IMR-90 (cell line): Measurements from ENCODE around the gene BTBD17. TPM values are rescaled to one million over a fixed set of nuclear protein-coding genes. Genes with fewer than 3 reads are reported as not detected.

Experiments used
- ATAC-seq: fragments of 200-7000 bp; cut with Tn5 transposase; 2 replicates; pipeline ENCODE4 v1.9.1; 2020; ENCODE audit warnings: low read depth, mild to moderate bottlenecking, moderate library complexity
- BruUV-seq: library from RNA; stranded (reverse); fragments of 400-500 nt; replicated peaks from 2 replicates; lab custom pipeline; 2021; lab: Mats Ljungman, UMichigan
- CTCF ChIA-PET: fragments of 300-600 bp; formaldehyde crosslinking; extraction: SDS; loops from one replicate; lab custom pipeline; 2021; ENCODE audit warnings: antibody characterized with exemption; lab: Yijun Ruan, JAX
- POLR2A ChIA-PET: fragments of 300-600 bp; sonication (Branson Sonifier 250); formaldehyde crosslinking; loops from one replicate; lab custom pipeline; 2022; ENCODE audit warnings: antibody characterized with exemption; ENCODE audit not compliant: unreplicated experiment; lab: Charles Lee
- DNase-seq: peaks from one replicate; pipeline ENCODE4 v3.0.0; 2013
- H2AFZ ChIP-seq: replicated peaks from 2 replicates; pipeline ENCODE3; 2013; ENCODE audit warnings: low read length, mild to moderate bottlenecking; ENCODE audit not compliant: poor library complexity
- H2AK5ac ChIP-seq: 2 replicates; pipeline ENCODE4 v1.6.1; 2013; ENCODE audit warnings: low read depth, low read length, inconsistent platforms
- H2AK9ac ChIP-seq: replicated peaks from 2 replicates; pipeline ENCODE3; 2013; ENCODE audit warnings: mild to moderate bottlenecking, low read depth, low read length, moderate library complexity; ENCODE audit not compliant: poor library complexity
- H2BK120ac ChIP-seq: 2 replicates; pipeline ENCODE4 v1.6.1; 2013; ENCODE audit warnings: low read depth, low read length, inconsistent platforms
- H2BK15ac ChIP-seq: 3 replicates; pipeline ENCODE4 v1.6.1; 2013; ENCODE audit warnings: low read depth, low read length, inconsistent platforms
- H2BK20ac ChIP-seq: 2 replicates; pipeline ENCODE4 v1.6.1; 2013; ENCODE audit warnings: low read depth, mild to moderate bottlenecking, inconsistent platforms, low read length, moderate library complexity
- H2BK5ac ChIP-seq: 2 replicates; pipeline ENCODE4 v1.6.1; 2013; ENCODE audit warnings: mild to moderate bottlenecking, low read depth, low read length, inconsistent platforms; ENCODE audit not compliant: poor library complexity, severe bottlenecking
- H3K14ac ChIP-seq: replicated peaks from 2 replicates; pipeline ENCODE4 v1.6.1; 2013; ENCODE audit warnings: low read depth, low read length, inconsistent platforms
- H3K18ac ChIP-seq: 2 replicates; pipeline ENCODE4 v1.6.1; 2013; ENCODE audit warnings: low read depth, low read length, control low read depth
- H3K23ac ChIP-seq: 2 replicates; pipeline ENCODE4 v1.6.1; 2013; ENCODE audit warnings: low read depth, low read length, inconsistent platforms
- H3K27ac ChIP-seq: 2 replicates; pipeline ENCODE4 v1.5.1; 2013; ENCODE audit warnings: mild to moderate bottlenecking, control low read depth, low read length; ENCODE audit not compliant: insufficient read depth
- H3K27me3 ChIP-seq: 2 replicates; pipeline ENCODE4 v1.6.1; 2013; ENCODE audit warnings: low read length; ENCODE audit not compliant: control insufficient read depth, insufficient read depth
- H3K36me3 ChIP-seq: 2 replicates; pipeline ENCODE4 v1.6.1; 2013; ENCODE audit warnings: low read length, mixed read lengths; ENCODE audit not compliant: control insufficient read depth, insufficient read depth
- H3K4ac ChIP-seq: 2 replicates; pipeline ENCODE4 v1.6.1; 2013; ENCODE audit warnings: low read depth, low read length, inconsistent platforms
- H3K4me1 ChIP-seq: 2 replicates; pipeline ENCODE4 v1.6.1; 2013; ENCODE audit warnings: low read length, mixed read lengths; ENCODE audit not compliant: control insufficient read depth, insufficient read depth
- H3K4me2 ChIP-seq: 2 replicates; pipeline ENCODE4 v1.6.1; 2013; ENCODE audit warnings: low read depth, mild to moderate bottlenecking, control low read depth, low read length, moderate library complexity
- H3K4me3 ChIP-seq: 2 replicates; pipeline ENCODE4 v1.5.1; 2013; ENCODE audit warnings: low read depth, mild to moderate bottlenecking, control low read depth, low read length, moderate library complexity; ENCODE audit not compliant: insufficient read depth
- H3K56ac ChIP-seq: 2 replicates; pipeline ENCODE4 v1.6.1; 2013; ENCODE audit warnings: low read length, inconsistent platforms; ENCODE audit not compliant: insufficient read depth; ENCODE audit errors: extremely low read depth
- H3K79me1 ChIP-seq, 2 experiments: 2 replicates each; pipeline ENCODE4 v1.6.1; 2013; ENCODE audit warnings: low read length in 2 of 2, inconsistent platforms in 1 of 2, low read depth in 1 of 2
- H3K9ac ChIP-seq: 2 replicates; pipeline ENCODE4 v1.6.1; 2013; ENCODE audit warnings: low read depth, low read length, control low read depth
- H3K9me1 ChIP-seq: 2 replicates; pipeline ENCODE4 v1.6.1; 2013; ENCODE audit warnings: low read length, inconsistent platforms; ENCODE audit not compliant: insufficient read depth
- H3K9me3 ChIP-seq: 2 replicates; pipeline ENCODE4 v1.6.1; 2013; ENCODE audit warnings: low read length; ENCODE audit not compliant: control insufficient read depth, insufficient read depth
- H4K20me1 ChIP-seq: 2 replicates; pipeline ENCODE4 v1.6.1; 2013; ENCODE audit warnings: low read length, inconsistent platforms; ENCODE audit not compliant: insufficient read depth
- H4K5ac ChIP-seq: 2 replicates; pipeline ENCODE4 v1.6.1; 2013; ENCODE audit warnings: mild to moderate bottlenecking, low read depth, low read length, control low read depth
- H4K8ac ChIP-seq, 2 experiments: 2 replicates each; pipeline ENCODE4 v1.6.1; 2013; ENCODE audit warnings: low read depth in 2 of 2, low read length in 2 of 2, control low read depth in 1 of 2, inconsistent platforms in 1 of 2
- H4K91ac ChIP-seq: 2 replicates; pipeline ENCODE4 v1.6.1; 2013; ENCODE audit warnings: low read depth, low read length, inconsistent platforms; ENCODE audit not compliant: insufficient read depth
- CHD1 ChIP-seq: IDR thresholded peaks from 2 replicates; pipeline ENCODE4 v1.6.1; 2012; ENCODE audit warnings: low read depth, low read length, improper control_type of control experiment
- POLR2A ChIP-seq: IDR thresholded peaks from 2 replicates; pipeline ENCODE4 v1.6.1; 2012; ENCODE audit warnings: mild to moderate bottlenecking, low read depth, low read length
- WGBS, 2 experiments: methylation state at CpG; one replicate each; pipeline versions ENCODE4 v1.1.5 to v1.1.7; 2013; ENCODE audit warnings: missing lambda C conversion rate in 2 of 2; ENCODE audit not compliant: insufficient read length in 1 of 2; ENCODE audit errors: extremely low coverage in 2 of 2; 5-methylcytosine and 5-hydroxymethylcytosine counted together
- dilution Hi-C: fragments of 300-500 bp; cut with HindIII; formaldehyde crosslinking; loops from one replicate; pipeline ENCODE4 v1.14.3; 2018; ENCODE audit warnings: low sequenced_read_pairs; ENCODE audit not compliant: unreplicated experiment
- in situ Hi-C: fragments of 300-500 bp; cut with MboI; formaldehyde crosslinking; loops from 3 replicates; pipeline ENCODE4 v1.14.3; 2019; ENCODE audit warnings: low sequenced_read_pairs, inconsistent platforms, mixed read lengths
- intact Hi-C: fragments of 100-400 bp; cut with micrococcal nuclease; formaldehyde crosslinking; loops from 2 replicates; pipeline ENCODE4 v1.10.0; 2022
- polyA plus RNA-seq, 3 experiments: library from polyadenylated mRNA; depleted of rRNA; stranded (reverse); fragments of >200 nt; gene quantifications; 2 replicates each; pipeline ENCODE4 v1.2.3, GENCODE V29; 2012; ENCODE audit warnings: low replicate concordance in 1 of 3
- total RNA-seq: library from RNA; depleted of rRNA; stranded (reverse); fragments of >200 nt; gene quantifications from 2 replicates; pipeline ENCODE4 v1.2.3, GENCODE V29; 2012
- TF ChIP-seq, protein P1 (sequence below): fragments of 150-350 bp; IDR thresholded peaks from 2 replicates; pipeline ENCODE4 v1.6.1; 2016; ENCODE audit warnings: low read depth, mild to moderate bottlenecking, low read length, moderate library complexity, borderline replicate concordance

BTBD17 gene
- total and polyA plus RNA-seq, 2 of the 4 experiments (the other 2 are of a cell fraction) = not detected

DNA sequence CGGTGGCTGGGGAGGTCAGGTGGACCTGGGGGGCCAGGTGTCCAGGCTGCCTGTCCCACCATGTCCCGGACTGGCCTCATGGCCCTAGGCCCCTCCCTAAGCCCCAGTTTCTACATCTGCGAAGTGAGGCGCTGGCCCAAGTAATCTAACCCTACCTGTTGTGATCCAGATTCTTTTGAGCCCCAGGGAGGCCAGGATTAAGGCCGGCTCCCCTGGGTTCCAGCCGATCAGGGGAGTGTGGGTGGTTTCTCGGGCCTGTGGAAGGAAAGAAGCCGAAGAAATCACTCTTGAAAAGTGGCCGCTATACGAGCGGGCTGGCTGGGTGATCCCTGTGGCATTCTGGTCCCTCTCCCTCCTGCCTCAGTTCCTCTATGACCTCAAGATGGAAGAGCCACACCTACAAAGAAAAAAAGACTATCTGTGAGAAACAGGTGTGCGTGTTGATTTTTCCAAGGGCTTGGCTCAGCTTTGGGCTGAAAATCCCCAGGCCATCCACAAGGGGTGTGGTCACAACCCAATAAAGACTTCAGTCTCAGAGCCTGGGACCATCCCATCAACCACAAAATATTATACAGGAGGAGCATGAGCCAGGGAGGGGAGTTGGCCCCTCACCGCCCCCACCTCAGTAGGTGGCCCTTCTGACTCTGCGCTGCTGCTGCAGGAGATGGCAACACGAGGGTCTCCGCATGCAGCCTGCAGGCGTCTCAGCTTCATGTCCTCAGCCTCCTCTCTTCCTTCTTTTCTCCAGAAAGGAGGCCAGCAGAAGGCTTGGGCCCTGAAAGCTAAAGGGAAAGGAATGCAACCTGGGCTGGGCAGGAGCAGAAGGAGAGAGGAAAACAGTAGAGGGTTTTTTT, 25.9 kb upstream of the BTBD17 start:
- H3K4me1 ChIP-seq = no peaks in the 10 kb centered on the region
- dilution Hi-C loops = no loop called here
- H4K8ac ChIP-seq = no peak overlapping the region
- H3K56ac ChIP-seq = no peak overlapping the region
- 90% methylated on average over 2 of the region's 17 CpGs; no CpG with 5 or more reads in 1 of the 2 experiments for WGBS, 2 experiments
- in situ Hi-C loops = no loop called here
- no TSS peak for BruUV-seq
- no peak overlapping the region for H2AK9ac ChIP-seq
- no peaks in the 10 kb centered on the region for H3K36me3 ChIP-seq
- no peak overlapping the region for H2BK15ac ChIP-seq
- H3K27me3 ChIP-seq = no peaks in the 10 kb centered on the region
- TF ChIP-seq CHD1 (no peak), POLR2A (no peak)
- TF ChIP-seq, protein P1, sequence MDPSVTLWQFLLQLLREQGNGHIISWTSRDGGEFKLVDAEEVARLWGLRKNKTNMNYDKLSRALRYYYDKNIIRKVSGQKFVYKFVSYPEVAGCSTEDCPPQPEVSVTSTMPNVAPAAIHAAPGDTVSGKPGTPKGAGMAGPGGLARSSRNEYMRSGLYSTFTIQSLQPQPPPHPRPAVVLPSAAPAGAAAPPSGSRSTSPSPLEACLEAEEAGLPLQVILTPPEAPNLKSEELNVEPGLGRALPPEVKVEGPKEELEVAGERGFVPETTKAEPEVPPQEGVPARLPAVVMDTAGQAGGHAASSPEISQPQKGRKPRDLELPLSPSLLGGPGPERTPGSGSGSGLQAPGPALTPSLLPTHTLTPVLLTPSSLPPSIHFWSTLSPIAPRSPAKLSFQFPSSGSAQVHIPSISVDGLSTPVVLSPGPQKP = no peak
- no peak overlapping the region for H2BK20ac ChIP-seq
- no peak overlapping the region for H3K9ac ChIP-seq
- H3K9me3 ChIP-seq = peaks cover 6% of the 10 kb centered on the region; the same call in 1 of the 2 replicates
- no peak overlapping the region for H2BK120ac ChIP-seq
- no peak overlapping the region for H3K27ac ChIP-seq
- H2AK5ac ChIP-seq = no peak overlapping the region
- DNase-seq (no peak), ATAC-seq (no peak)
- H4K91ac ChIP-seq = no peak overlapping the region
- ChIA-PET CTCF (no interaction called here), POLR2A (no interaction called here)
- H3K14ac ChIP-seq = no peak overlapping the region
- H2BK5ac ChIP-seq = no peak overlapping the region
- no peak overlapping the region for H3K4me3 ChIP-seq
- H3K23ac ChIP-seq = no peak overlapping the region
- H3K79me1 ChIP-seq = no peaks in the 10 kb centered on the region
- H3K4me2 ChIP-seq = no peak overlapping the region
- no peaks in the 10 kb centered on the region for H3K9me1 ChIP-seq
- H2AFZ ChIP-seq = no peak overlapping the region
- intact Hi-C loops = no loop called here
- no peak overlapping the region for H3K18ac ChIP-seq
- no peaks in the 10 kb centered on the region for H4K20me1 ChIP-seq
- no peak overlapping the region for H4K5ac ChIP-seq
- no peak overlapping the region for H3K4ac ChIP-seq
